Measurements from ENCODE around the gene BAMBI.

The BAMBI gene

GRCh38 chr10:28676326-28676967 is 874 bp upstream of the BAMBI start:
- no peak for DNase-seq (ENCODE audit: low read depth)

- no peak for DNase-seq (ENCODE audit: low read depth)
Observed at GRCh38 chr10:28677888-28678686, 766 bp downstream of the BAMBI start.

- DNase-seq (ENCODE audit: low read depth) = no peak
Observed at GRCh38 chr10:28678687-28679457, 1.6 kb downstream of the BAMBI start.

GRCh38 chr10:28679581-28680357 is 2.4 kb downstream of the BAMBI start:
- no peak for DNase-seq (ENCODE audit: low read depth)

GRCh38 chr10:28680358-28680752 is 3.0 kb downstream of the BAMBI start:
- DNase-seq (ENCODE audit: low read depth) = no peak

GRCh38 chr10:28681291-28681763 is 4.0 kb downstream of the BAMBI start:
- no peak for DNase-seq (ENCODE audit: low read depth)

GRCh38 chr10:28681928-28682750 is 4.8 kb downstream of the BAMBI start:
- DNase-seq (ENCODE audit: low read depth) = no peak

GRCh38 chr10:28684157-28684985 is 7.0 kb downstream of the BAMBI start:
- DNase-seq (ENCODE audit: low read depth) = no peak

- no peak for DNase-seq (ENCODE audit: low read depth)
Observed at GRCh38 chr10:28684986-28685580, 7.8 kb downstream of the BAMBI start.

GRCh38 chr10:28685717-28686116 is 8.4 kb downstream of the BAMBI start:
- no peak for DNase-seq (ENCODE audit: low read depth)

- DNase-seq (ENCODE audit: low read depth) = no peak
Observed at GRCh38 chr10:28686835-28687682, 9.7 kb downstream of the BAMBI start.

GRCh38 chr10:28687683-28688001 is 10.3 kb downstream of the BAMBI start:
- no peak for DNase-seq (ENCODE audit: low read depth)

- DNase-seq (ENCODE audit: low read depth) = no peak
Observed at GRCh38 chr10:28690545-28690944, 13.2 kb downstream of the BAMBI start.

- DNase-seq (ENCODE audit: low read depth) = no peak
Observed at GRCh38 chr10:28691187-28691694, 13.9 kb downstream of the BAMBI start.

- DNase-seq (ENCODE audit: low read depth) = no peak
Observed at GRCh38 chr10:28692050-28692449, 14.7 kb downstream of the BAMBI start.

GRCh38 chr10:28694530-28694929 is 17.2 kb downstream of the BAMBI start:
- no peak for DNase-seq (ENCODE audit: low read depth)

GRCh38 chr10:28698075-28698474 is 20.8 kb downstream of the BAMBI start:
- DNase-seq (ENCODE audit: low read depth) = no peak

- DNase-seq (ENCODE audit: low read depth) = no peak
Observed at GRCh38 chr10:28704464-28705161, 27.3 kb downstream of the BAMBI start.
